GM12878 (cell line): Measurements from ENCODE around the gene SCYL1. TPM values are rescaled to one million over a fixed set of nuclear protein-coding genes. Genes with fewer than 3 reads are reported as not detected.
"Not testable (repeated sequence)": the region's sequence is repeated elsewhere in the genome, so short reads cannot be mapped to it uniquely, and the experiment has no call there.

Source experiments
- ATAC-seq: fragments of 200-7000 bp; cut with Tn5 transposase; 3 replicates; pipeline ENCODE4 v1.9.1; 2020; ENCODE audit warnings: mild to moderate bottlenecking, moderate library complexity
- BruUV-seq: library from RNA; stranded (reverse); fragments of 400-500 nt; replicated peaks from 2 replicates; lab custom pipeline; 2021; lab: Mats Ljungman, UMichigan
- CTCF ChIA-PET: fragments of 300-600 bp; sonication (Branson Sonifier 250); formaldehyde crosslinking; extraction: SDS; loops from one replicate; lab custom pipeline; 2021; ENCODE audit warnings: inconsistent platforms; lab: Yijun Ruan, JAX
- POLR2A ChIA-PET: fragments of 350-600 bp; formaldehyde crosslinking; extraction: SDS; loops from one replicate; lab custom pipeline; 2021; ENCODE audit warnings: inconsistent platforms; lab: Charles Lee
- RAD21 ChIA-PET: fragments of 300-600 bp; sonication (Branson Sonifier 250); formaldehyde crosslinking; loops from one replicate; lab custom pipeline; 2023; ENCODE audit warnings: antibody characterized with exemption; ENCODE audit not compliant: unreplicated experiment; lab: Charles Lee
- SMC1A ChIA-PET: fragments of 300-600 bp; sonication (Branson Sonifier 250); formaldehyde crosslinking; loops from one replicate; lab custom pipeline; 2023; ENCODE audit not compliant: unreplicated experiment, uncharacterized antibody; lab: Charles Lee
- DNase-seq: peaks from one replicate; pipeline ENCODE4 v3.0.0-alpha.2; 2011; ENCODE audit warnings: low read depth, low spot score
- FAIRE-seq: peaks from 3 replicates; lab custom pipeline; 2011; peaks lifted over from hg19 to GRCh38; lab: Jason Lieb, UNC
- H2AFZ ChIP-seq: 2 replicates; pipeline ENCODE4 v1.6.0; 2011; ENCODE audit warnings: low read depth, low read length, control low read depth; ENCODE audit not compliant: control insufficient read depth
- H3K27ac ChIP-seq: 2 replicates; pipeline ENCODE4 v1.5.1; 2011; ENCODE audit warnings: control low read depth; ENCODE audit not compliant: control insufficient read depth, insufficient read depth
- H3K27me3 ChIP-seq, 2 experiments: replicated peaks in 1 of 2; 2 replicates each; pipeline versions ENCODE4 v1.6.0 to v1.6.1; 2011; ENCODE audit warnings: low read length in 1 of 2; ENCODE audit not compliant: control insufficient read depth in 2 of 2, insufficient read depth in 2 of 2
- H3K36me3 ChIP-seq, 2 experiments: 2 replicates each; pipeline ENCODE4 v1.5.1; 2011; ENCODE audit warnings: low read length in 1 of 2; ENCODE audit not compliant: control insufficient read depth in 2 of 2, insufficient read depth in 2 of 2
- H3K4me1 ChIP-seq: 2 replicates; pipeline ENCODE4 v1.6.1; 2011; ENCODE audit warnings: mild to moderate bottlenecking, low read length, moderate library complexity, mixed read lengths; ENCODE audit not compliant: control insufficient read depth, insufficient read depth
- H3K4me2 ChIP-seq: 2 replicates; pipeline ENCODE4 v1.6.0; 2011; ENCODE audit warnings: control low read depth; ENCODE audit not compliant: control insufficient read depth, insufficient read depth
- H3K4me3 ChIP-seq: fragments of 200-600 bp; sonication (generic); 2 replicates; pipeline ENCODE4 v1.5.1; 2016
- H3K79me2 ChIP-seq: 2 replicates; pipeline ENCODE4 v1.6.0; 2011; ENCODE audit warnings: low read length; ENCODE audit not compliant: control insufficient read depth, insufficient read depth
- H3K9ac ChIP-seq: 2 replicates; pipeline ENCODE4 v1.8.0; 2011; ENCODE audit warnings: low read length, control low read depth, mixed read lengths; ENCODE audit not compliant: control insufficient read depth, insufficient read depth
- H3K9me3 ChIP-seq: replicated peaks from 3 replicates; pipeline ENCODE4 v1.5.1; 2011; ENCODE audit warnings: mild to moderate bottlenecking, low read length; ENCODE audit not compliant: control insufficient read depth, insufficient read depth
- H4K20me1 ChIP-seq: 2 replicates; pipeline ENCODE4 v1.6.0; 2011; ENCODE audit not compliant: control insufficient read depth, insufficient read depth
- CBX3 ChIP-seq: fragments of 200-600 bp; sonication (generic); IDR thresholded peaks from 2 replicates; pipeline ENCODE4 v1.6.1; 2016; ENCODE audit warnings: low read depth, borderline replicate concordance
- CHD4 ChIP-seq: fragments of 200-600 bp; sonication (generic); IDR thresholded peaks from 2 replicates; pipeline ENCODE4 v1.6.1; 2016; ENCODE audit warnings: mild to moderate bottlenecking
- DPF2 ChIP-seq: fragments of 450-650 bp; IDR thresholded peaks from 2 replicates; pipeline ENCODE4 v1.6.1; 2017; ENCODE audit warnings: mild to moderate bottlenecking
- FOS ChIP-seq: IDR thresholded peaks from 3 replicates; pipeline ENCODE4 v1.6.1; 2011; ENCODE audit warnings: borderline replicate concordance; ENCODE audit not compliant: insufficient read length; ENCODE audit errors: extremely low read depth
- FOXM1 ChIP-seq: IDR thresholded peaks from 2 replicates; pipeline ENCODE4 v1.6.1; 2012; ENCODE audit warnings: low read depth, mild to moderate bottlenecking, inconsistent platforms, low read length, moderate library complexity
- RAD51 ChIP-seq: fragments of 450-650 bp; IDR thresholded peaks from 2 replicates; pipeline ENCODE4 v1.6.1; 2016; ENCODE audit warnings: moderate library complexity, mild to moderate bottlenecking, inconsistent platforms
- RBBP5 ChIP-seq: fragments of 200-600 bp; sonication (generic); conservative IDR thresholded peaks from 2 replicates; pipeline ENCODE4 v1.6.1; 2016
- SP1 ChIP-seq: IDR thresholded peaks from one replicate; pipeline ENCODE4 v1.6.1; 2011; ENCODE audit warnings: low read depth, low read length
- TAF1 ChIP-seq: IDR thresholded peaks from 2 replicates; pipeline ENCODE4 v1.6.1; 2011; ENCODE audit warnings: mild to moderate bottlenecking, low read depth, low read length, borderline replicate concordance
- TCF7 ChIP-seq: IDR thresholded peaks from 2 replicates; pipeline ENCODE4 v1.6.1; 2014; ENCODE audit warnings: antibody characterized with exemption, borderline replicate concordance
- ZBED1 ChIP-seq: IDR thresholded peaks from 2 replicates; pipeline ENCODE4 v1.6.1; 2016; ENCODE audit warnings: borderline replicate concordance
- WGBS: methylation state at CpG from one replicate; pipeline ENCODE4 v1.1.6; 2016; ENCODE audit warnings: low lambda C conversion rate; ENCODE audit not compliant: insufficient replicate concordance, insufficient coverage; ENCODE audit errors: missing lambda C conversion rate; 5-methylcytosine and 5-hydroxymethylcytosine counted together
- in situ Hi-C: fragments of 300-500 bp; cut with MboI; formaldehyde crosslinking; loops from 9 replicates; pipeline ENCODE4 v1.14.3; 2018; ENCODE audit warnings: mixed read lengths
- intact Hi-C: fragments of 100-400 bp; cut with micrococcal nuclease; formaldehyde crosslinking; loops from one replicate; pipeline ENCODE4 v1.14.2; 2022; ENCODE audit not compliant: unreplicated experiment
- polyA plus RNA-seq, 11 experiments: library from polyadenylated mRNA; depleted of rRNA in 4 of 11; unstranded in 6 of 11; stranded (reverse) in 5 of 11; fragments of >200 nt; fragmentation: Nextera tagmentation in 4 of 11; fragmentation: Illumina TruSeq in 1 of 11; extraction: Ambion mirVana in 4 of 11; extraction: Trizol in 1 of 11; gene quantifications; 1 replicate in 1 of 11; 2 replicates in 10 of 11; pipeline versions ENCODE4 v1.2.1 to v1.2.3, GENCODE V29; 2011 to 2016; ENCODE audit warnings: inconsistent platforms in 2 of 11, missing spikeins in 2 of 11, low read depth in 1 of 11
- total RNA-seq, 4 experiments: library from RNA; depleted of rRNA in 3 of 4; stranded (reverse); fragments of >200 nt in 3 of 4; fragmentation: Illumina TruSeq in 1 of 4; extraction: Trizol in 1 of 4; gene quantifications; 2 replicates each; pipeline versions ENCODE4 v1.2.1 to v1.2.3, GENCODE V29; 2013 to 2021

Gene SCYL1
- total and polyA plus RNA-seq, 10 of the 15 experiments (the other 5 are each of a cell fraction or from before 2014, with no cell fraction given): 0.80 to 82.7 (median 51.2) TPM

DNA sequence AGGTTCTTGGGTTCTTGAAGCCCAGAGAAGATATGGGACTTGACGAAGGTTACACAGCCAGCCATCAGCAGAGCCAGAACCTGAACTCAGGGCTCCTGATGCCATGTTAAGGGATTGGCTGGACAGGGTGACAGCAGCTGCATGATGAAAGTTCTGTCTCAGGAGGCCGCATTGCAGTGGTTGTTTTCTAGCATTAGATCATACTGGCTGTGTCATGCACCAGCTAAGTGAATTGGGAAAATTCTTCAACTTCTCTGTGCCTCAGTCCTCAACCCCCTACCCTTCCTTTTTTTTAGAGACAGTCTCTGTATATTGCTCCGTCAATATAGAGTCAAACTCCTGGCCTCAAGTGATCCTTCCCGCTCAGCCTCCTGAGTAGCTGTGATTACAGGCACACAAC is 38.7 kb downstream of the SCYL1 start:
- no peaks in the 10 kb centered on the region for H3K9me3 ChIP-seq
- no peak for FAIRE-seq
- DNase-seq: no peak
- H3K79me2 ChIP-seq: peaks cover 4% of the 10 kb centered on the region
- peaks cover 9% of the 10 kb centered on the region for H3K4me1 ChIP-seq
- SMC1A ChIA-PET: no interaction called here
- H3K36me3 ChIP-seq: no peaks in the 10 kb centered on the region
- no peaks in the 10 kb centered on the region; a peak in 2 of 4 replicates for H3K27me3 ChIP-seq
- H3K4me2 ChIP-seq: no peak overlapping the region
- intact Hi-C loops: no loop called here
- H3K27ac ChIP-seq: no peak overlapping the region
- POLR2A ChIA-PET: interaction anchor here (0.6 to 2.0 kb wide), 4 partner anchors 23 to 905 kb away, joined by 4 to 12 read pairs (median 4); no protein-coding TSS in a partner anchor
- 82% methylated on average over 4 of the region's 4 CpGs for WGBS
- CTCF ChIA-PET: interaction anchor here (1.0 kb wide), 1 partner anchor 11 kb away, joined by 3 read pairs; no protein-coding TSS in a partner anchor
- in situ Hi-C loops: no loop called here
- H3K9ac ChIP-seq: no peak overlapping the region
- ATAC-seq: no peak
- H2AFZ ChIP-seq: no peak overlapping the region
- H4K20me1 ChIP-seq: no peaks in the 10 kb centered on the region
- H3K4me3 ChIP-seq: no peak overlapping the region
- TF ChIP-seq ZBED1 (no peak), TAF1 (no peak), FOS (no peak), SP1 (no peak), DPF2 (no peak), RAD51 (no peak), FOXM1 (no peak), CHD4 (no peak), CBX3 (no peak), RBBP5 (no peak), TCF7 (no peak)
- RAD21 ChIA-PET: interaction anchor here (0.7 to 1.3 kb wide), 2 partner anchors 17 to 27 kb away, joined by 3 to 4 read pairs; no protein-coding TSS in a partner anchor
- BruUV-seq: no TSS peak

DNA sequence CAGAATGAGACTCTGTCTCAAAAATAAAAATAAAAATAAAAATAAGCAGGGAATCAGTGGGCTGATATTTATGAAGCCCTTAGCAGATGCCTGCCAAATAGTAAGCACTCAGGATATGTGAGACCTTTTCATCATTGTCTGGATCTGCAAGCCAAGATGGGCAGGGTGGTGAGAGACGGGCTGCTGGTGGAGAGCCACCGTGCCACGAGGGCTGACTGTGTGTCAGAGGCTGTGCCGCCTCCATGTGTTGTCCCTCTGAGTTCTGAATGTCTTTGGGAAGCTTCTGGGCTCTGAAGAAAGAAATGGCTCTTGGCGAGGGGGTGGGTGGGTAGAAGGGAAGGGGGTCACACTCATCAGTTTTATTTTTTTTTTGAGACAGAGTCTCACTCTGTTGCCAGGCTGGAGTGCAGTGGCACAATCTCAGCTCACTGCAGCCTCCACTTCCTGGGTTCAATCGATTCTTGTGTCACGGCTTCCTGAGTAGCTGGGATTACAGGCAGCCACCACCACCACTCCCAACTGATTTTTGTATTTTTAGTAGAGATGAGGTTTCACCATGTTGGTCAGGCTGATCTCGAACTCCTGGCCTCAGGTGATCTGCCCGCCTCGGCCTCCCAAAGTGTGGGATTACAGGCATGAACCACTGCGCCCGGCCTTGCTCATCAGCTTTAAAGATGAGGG is 40.1 kb downstream of the SCYL1 start:
- RAD21 ChIA-PET: interaction anchor here (1.6 kb wide), 1 partner anchor 13 kb away, joined by 4 read pairs; no protein-coding TSS in a partner anchor
- H3K36me3 ChIP-seq, FAIRE-seq, H3K27ac ChIP-seq, H3K4me3 ChIP-seq, in situ Hi-C loops, BruUV-seq, H3K27me3 ChIP-seq, H3K9me3 ChIP-seq, H2AFZ ChIP-seq, H3K4me2 ChIP-seq, ATAC-seq, DNase-seq, H3K9ac ChIP-seq, H4K20me1 ChIP-seq, intact Hi-C loops: not testable (repeated sequence)
- CTCF ChIA-PET: interaction anchor here (1.6 to 1.8 kb wide), 3 partner anchors 13 to 25 kb away, joined by 3 to 8 read pairs (median 5); no protein-coding TSS in a partner anchor
- peaks cover 12% of the 10 kb centered on the region for H3K4me1 ChIP-seq
- SMC1A ChIA-PET: interaction anchor here (0.6 to 2.2 kb wide), 4 partner anchors 23 to 186 kb away, joined by 3 to 7 read pairs (median 4); no protein-coding TSS in a partner anchor
- POLR2A ChIA-PET: interaction anchor here (0.5 to 0.7 kb wide), 8 partner anchors 10 to 275 kb away, joined by 3 to 6 read pairs (median 4); no protein-coding TSS in a partner anchor
- 89% methylated on average over 12 of the region's 12 CpGs for WGBS
- peaks cover 12% of the 10 kb centered on the region for H3K79me2 ChIP-seq
